ENCODE results near the gene NRAP.

DNA sequence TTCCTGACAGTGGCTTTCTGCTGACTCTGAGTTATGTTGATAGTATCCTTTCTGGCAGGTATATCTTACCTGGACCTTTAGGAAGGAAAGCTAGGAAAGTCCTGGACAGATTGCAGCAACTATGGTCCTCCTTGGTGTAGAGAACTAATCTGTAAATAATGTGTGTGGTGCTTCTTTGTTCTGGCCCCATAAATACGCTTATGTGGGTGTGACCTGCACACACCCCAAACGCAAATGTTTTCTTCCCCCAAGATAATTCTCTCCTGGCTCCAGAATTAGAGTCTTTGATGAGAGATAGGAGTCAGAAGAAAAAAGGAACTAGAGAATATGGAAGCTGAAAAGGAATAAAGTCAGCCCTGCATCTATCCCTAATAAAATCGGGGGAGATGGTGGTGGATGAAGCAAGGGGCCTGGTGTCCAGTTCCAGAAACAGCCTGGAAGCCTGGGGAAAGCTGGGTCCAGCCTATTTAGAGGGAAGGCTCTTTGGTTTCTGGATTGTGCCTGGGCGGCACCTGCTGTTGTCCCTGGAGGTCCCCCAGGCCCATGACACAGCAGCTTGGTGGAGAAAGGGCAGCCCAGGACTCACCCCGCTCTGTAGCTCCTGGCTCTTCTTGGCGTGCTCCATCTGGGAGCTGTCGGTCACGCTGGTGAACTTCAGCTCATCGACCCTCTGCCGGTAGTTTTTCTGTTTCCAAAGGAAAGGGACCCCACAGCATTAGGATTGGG is 38.2 kb downstream of the NRAP start:
- TF ChIP-seq, protein P1, sequence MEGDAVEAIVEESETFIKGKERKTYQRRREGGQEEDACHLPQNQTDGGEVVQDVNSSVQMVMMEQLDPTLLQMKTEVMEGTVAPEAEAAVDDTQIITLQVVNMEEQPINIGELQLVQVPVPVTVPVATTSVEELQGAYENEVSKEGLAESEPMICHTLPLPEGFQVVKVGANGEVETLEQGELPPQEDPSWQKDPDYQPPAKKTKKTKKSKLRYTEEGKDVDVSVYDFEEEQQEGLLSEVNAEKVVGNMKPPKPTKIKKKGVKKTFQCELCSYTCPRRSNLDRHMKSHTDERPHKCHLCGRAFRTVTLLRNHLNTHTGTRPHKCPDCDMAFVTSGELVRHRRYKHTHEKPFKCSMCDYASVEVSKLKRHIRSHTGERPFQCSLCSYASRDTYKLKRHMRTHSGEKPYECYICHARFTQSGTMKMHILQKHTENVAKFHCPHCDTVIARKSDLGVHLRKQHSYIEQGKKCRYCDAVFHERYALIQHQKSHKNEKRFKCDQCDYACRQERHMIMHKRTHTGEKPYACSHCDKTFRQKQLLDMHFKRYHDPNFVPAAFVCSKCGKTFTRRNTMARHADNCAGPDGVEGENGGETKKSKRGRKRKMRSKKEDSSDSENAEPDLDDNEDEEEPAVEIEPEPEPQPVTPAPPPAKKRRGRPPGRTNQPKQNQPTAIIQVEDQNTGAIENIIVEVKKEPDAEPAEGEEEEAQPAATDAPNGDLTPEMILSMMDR (IDR thresholded peaks at IDR 0.05; ENCODE audit: poor library complexity), result no peak
- no peak for TF ChIP-seq EZH2 (IDR thresholded peaks at IDR 0.05; ENCODE audit: borderline replicate concordance)
- no peak for TF ChIP-seq EZH2phosphoT487 (IDR thresholded peaks at IDR 0.05; ENCODE audit: low read depth, severe bottlenecking, unreplicated experiment)

Measured in hepatocyte (in vitro differentiated cells).